Ectodermal cell (in vitro differentiated cells): ENCODE results near the gene KCNQ5.

Experiments
- H3K27ac ChIP-seq: 2 replicates; pipeline ENCODE4 v1.7.0; 2013; ENCODE audit warnings: mild to moderate bottlenecking, low read depth, low read length; ENCODE audit not compliant: insufficient read depth, poor library complexity, severe bottlenecking
- H3K27me3 ChIP-seq: 2 replicates; pipeline ENCODE4 v1.7.0; 2013; ENCODE audit warnings: mild to moderate bottlenecking, low read length; ENCODE audit not compliant: insufficient read depth, control insufficient read depth, poor library complexity, severe bottlenecking
- H3K36me3 ChIP-seq: one replicate; pipeline ENCODE4 v1.7.0; 2013; ENCODE audit warnings: low read length; ENCODE audit not compliant: control insufficient read depth, insufficient read depth
- H3K4me1 ChIP-seq: one replicate; pipeline ENCODE4 v1.7.0; 2013; ENCODE audit warnings: low read length; ENCODE audit not compliant: control insufficient read depth, insufficient read depth
- H3K4me3 ChIP-seq: 2 replicates; pipeline ENCODE4 v1.7.0; 2013; ENCODE audit warnings: low read depth, low read length, control low read depth; ENCODE audit not compliant: insufficient read depth
- H3K9me3 ChIP-seq: 2 replicates; pipeline ENCODE4 v1.7.0; 2013; ENCODE audit warnings: mild to moderate bottlenecking, low read length, moderate library complexity; ENCODE audit not compliant: control insufficient read depth
- WGBS, 2 experiments: methylation state at CpG; one replicate each; pipeline ENCODE4 v1.1.7; 2013; ENCODE audit warnings: missing lambda C conversion rate in 2 of 2; 5-methylcytosine and 5-hydroxymethylcytosine counted together

KCNQ5 gene

GRCh38 chr6:72651174-72651573, 29.3 kb downstream of the KCNQ5 start:
- no peaks in the 10 kb centered on the region for H3K36me3 ChIP-seq

GRCh38 chr6:72651967-72652956, 30.4 kb downstream of the KCNQ5 start:
- Histone ChIP-seq H3K9me3 (no peaks in the 10 kb centered on the region), H3K36me3 (no peaks in the 10 kb centered on the region), H3K4me3 (no peak overlapping the region), H3K27ac (no peak overlapping the region), H3K27me3 (no peaks in the 10 kb centered on the region), H3K4me1 (no peaks in the 10 kb centered on the region)
- 54 to 84% methylated on average over 2 to 6 of the region's 7 CpGs for WGBS, 2 experiments

More at GRCh38 chr6:72651174-72651573, 29.3 kb downstream of the KCNQ5 start:
- WGBS, 2 experiments = 100% methylated on average over 1 of the region's 1 CpG
- Histone ChIP-seq H3K4me3 (no peak overlapping the region), H3K4me1 (no peaks in the 10 kb centered on the region), H3K27me3 (no peaks in the 10 kb centered on the region), H3K27ac (no peak overlapping the region), H3K9me3 (no peaks in the 10 kb centered on the region)

- no peaks in the 10 kb centered on the region for H3K4me1 ChIP-seq
- H3K36me3 ChIP-seq = no peaks in the 10 kb centered on the region
- no peak overlapping the region for H3K27ac ChIP-seq
- H3K9me3 ChIP-seq = no peaks in the 10 kb centered on the region
- H3K4me3 ChIP-seq = no peak overlapping the region
- H3K27me3 ChIP-seq = no peaks in the 10 kb centered on the region
- 100% methylated on average over 1 of the region's 1 CpG; no CpG with 5 or more reads in 1 of the 2 experiments for WGBS, 2 experiments
Measured at GRCh38 chr6:72653026-72653425, 31.2 kb downstream of the KCNQ5 start.

GRCh38 chr6:72654071-72654621, 32.3 kb downstream of the KCNQ5 start:
- no peaks in the 10 kb centered on the region for H3K27me3 ChIP-seq
- 92 to 93% methylated on average over 2 of the region's 2 CpGs for WGBS, 2 experiments
- H3K27ac ChIP-seq = no peak overlapping the region

GRCh38 chr6:72657407-72658197, 35.7 kb downstream of the KCNQ5 start:
- WGBS, 2 experiments = 95% methylated on average over 2 of the region's 3 CpGs
- Histone ChIP-seq H3K4me3 (no peak overlapping the region), H3K9me3 (no peaks in the 10 kb centered on the region), H3K36me3 (no peaks in the 10 kb centered on the region), H3K4me1 (no peaks in the 10 kb centered on the region), H3K27ac (no peak overlapping the region), H3K27me3 (no peaks in the 10 kb centered on the region)

More at GRCh38 chr6:72654071-72654621, 32.3 kb downstream of the KCNQ5 start:
- Histone ChIP-seq H3K4me3 (no peak overlapping the region), H3K36me3 (no peaks in the 10 kb centered on the region), H3K4me1 (no peaks in the 10 kb centered on the region), H3K9me3 (no peaks in the 10 kb centered on the region)

GRCh38 chr6:72659754-72660153, 37.9 kb downstream of the KCNQ5 start:
- no peaks in the 10 kb centered on the region for H3K4me1 ChIP-seq
- 90 to 91% methylated on average over 3 to 5 of the region's 5 CpGs for WGBS, 2 experiments
- H3K9me3 ChIP-seq = no peaks in the 10 kb centered on the region
- no peak overlapping the region for H3K4me3 ChIP-seq
- H3K27me3 ChIP-seq = no peaks in the 10 kb centered on the region
- H3K27ac ChIP-seq = no peak overlapping the region
- H3K36me3 ChIP-seq = no peaks in the 10 kb centered on the region

DNA sequence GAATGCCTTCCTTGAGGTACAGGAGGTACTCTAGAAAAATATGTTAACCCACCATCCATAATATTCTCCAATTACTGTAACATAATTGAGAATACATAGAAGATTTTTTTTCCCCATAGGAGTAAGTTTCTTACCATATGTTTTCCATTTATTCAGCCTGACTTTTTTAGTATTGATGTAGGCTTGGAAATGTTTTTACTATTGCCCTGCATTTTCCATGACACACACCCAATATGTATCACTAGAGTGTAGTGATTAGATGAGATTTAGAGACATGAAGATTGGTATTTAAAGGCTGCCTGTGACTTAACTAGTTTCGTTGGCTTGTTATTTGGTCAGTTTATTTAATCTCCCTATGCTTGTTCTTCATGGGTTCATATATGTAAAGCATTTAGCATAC, 39.5 kb downstream of the KCNQ5 start:
- Histone ChIP-seq H3K27me3 (no peaks in the 10 kb centered on the region), H3K9me3 (no peaks in the 10 kb centered on the region), H3K27ac (no peak overlapping the region), H3K4me3 (no peak overlapping the region), H3K36me3 (no peaks in the 10 kb centered on the region), H3K4me1 (no peaks in the 10 kb centered on the region)
- WGBS, 2 experiments = 89% methylated on average over 1 of the region's 1 CpG; no CpG with 5 or more reads in 1 of the 2 experiments

GRCh38 chr6:72665599-72665998, 43.7 kb downstream of the KCNQ5 start:
- H3K4me3 ChIP-seq = no peak overlapping the region
- WGBS, 2 experiments = 96 to 97% methylated on average over 3 of the region's 3 CpGs
- no peaks in the 10 kb centered on the region for H3K27me3 ChIP-seq
- H3K4me1 ChIP-seq = no peaks in the 10 kb centered on the region
- H3K27ac ChIP-seq = no peak overlapping the region
- H3K9me3 ChIP-seq = no peaks in the 10 kb centered on the region
- no peaks in the 10 kb centered on the region for H3K36me3 ChIP-seq

DNA sequence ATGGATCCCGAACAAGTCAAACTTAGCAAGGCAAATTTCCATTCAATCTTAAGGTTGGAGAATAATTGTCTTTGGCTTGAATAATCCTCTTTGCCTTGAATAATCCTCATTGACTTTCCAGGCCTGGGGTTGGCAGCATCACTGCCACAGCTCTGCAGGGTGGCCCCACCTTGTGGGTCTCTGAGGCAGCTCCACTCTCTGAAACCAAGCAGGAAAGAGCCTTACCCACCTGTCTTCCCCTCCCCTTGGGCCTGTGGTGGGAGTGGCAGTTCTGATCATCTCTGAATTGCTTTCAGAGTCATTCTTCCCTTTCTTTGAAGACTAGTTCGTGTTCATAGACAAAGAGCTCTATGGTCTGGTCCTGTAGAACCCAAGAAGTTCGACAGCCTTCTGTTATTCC, 47.5 kb downstream of the KCNQ5 start:
- H3K36me3 ChIP-seq = no peaks in the 10 kb centered on the region
- no peaks in the 10 kb centered on the region for H3K9me3 ChIP-seq
- H3K27ac ChIP-seq = no peak overlapping the region
- no peak overlapping the region for H3K4me3 ChIP-seq
- H3K4me1 ChIP-seq = no peaks in the 10 kb centered on the region
- no peaks in the 10 kb centered on the region for H3K27me3 ChIP-seq
- whole genome bisulfite sequencing, 2 experiments = 93 to 94% methylated on average over 3 of the region's 3 CpGs

GRCh38 chr6:72672906-72673305, 51.0 kb downstream of the KCNQ5 start:
- H3K4me1 ChIP-seq = no peaks in the 10 kb centered on the region
- H3K9me3 ChIP-seq = no peaks in the 10 kb centered on the region
- H3K27me3 ChIP-seq = no peaks in the 10 kb centered on the region
- WGBS, 2 experiments = 64% methylated on average over 1 of the region's 1 CpG; no CpG with 5 or more reads in 1 of the 2 experiments
- no peaks in the 10 kb centered on the region for H3K36me3 ChIP-seq
- H3K27ac ChIP-seq = no peak overlapping the region
- no peak overlapping the region for H3K4me3 ChIP-seq
